H1 (cell line): ENCODE measurements around the gene RFXAP. TPM values are rescaled to one million over a fixed set of nuclear protein-coding genes. Genes with fewer than 3 reads are reported as not detected.

Experiments
- CTCF ChIA-PET: fragments of 300-600 bp; sonication (Branson Sonifier 250); formaldehyde crosslinking; loops from one replicate; lab custom pipeline; 2021; ENCODE audit not compliant: partially characterized antibody; lab: Charles Lee
- POLR2A ChIA-PET: fragments of 300-600 bp; sonication (Branson Sonifier 250); formaldehyde crosslinking; loops from one replicate; lab custom pipeline; 2021; ENCODE audit warnings: inconsistent platforms; ENCODE audit not compliant: partially characterized antibody; lab: Charles Lee
- DNase-seq, 2 experiments: peaks; one replicate each; pipeline versions ENCODE4 v3.0.0 to v3.0.0-alpha.2; 2010 to 2022; ENCODE audit warnings: low spot score in 2 of 2, low read depth in 1 of 2, mixed read lengths in 1 of 2
- FAIRE-seq: peaks from 2 replicates; lab custom pipeline; 2011; peaks lifted over from hg19 to GRCh38; lab: Jason Lieb, UNC
- H2AFZ ChIP-seq: 2 replicates; pipeline ENCODE4 v1.8.1; 2012; ENCODE audit warnings: low read length, inconsistent platforms
- H2AK5ac ChIP-seq: 2 replicates; pipeline ENCODE4 v1.6.1; 2013; ENCODE audit warnings: low read depth, low read length
- H2BK120ac ChIP-seq: replicated peaks from 2 replicates; pipeline ENCODE3; 2013; ENCODE audit warnings: low read depth, low read length, inconsistent platforms
- H2BK12ac ChIP-seq: 2 replicates; pipeline ENCODE4 v1.6.1; 2013; ENCODE audit warnings: low read depth, low read length
- H2BK15ac ChIP-seq: 2 replicates; pipeline ENCODE4 v1.6.1; 2013; ENCODE audit warnings: low read length
- H2BK20ac ChIP-seq: 2 replicates; pipeline ENCODE4 v1.6.1; 2013; ENCODE audit warnings: low read length
- H2BK5ac ChIP-seq: 2 replicates; pipeline ENCODE4 v1.6.1; 2013; ENCODE audit warnings: low read depth, low read length
- H3K14ac ChIP-seq: 2 replicates; pipeline ENCODE4 v1.6.1; 2013; ENCODE audit warnings: inconsistent platforms; ENCODE audit not compliant: insufficient read length
- H3K18ac ChIP-seq: 2 replicates; pipeline ENCODE4 v1.6.1; 2013; ENCODE audit warnings: low read length; ENCODE audit errors: extremely low read depth
- H3K23ac ChIP-seq: 2 replicates; pipeline ENCODE4 v1.6.1; 2013; ENCODE audit warnings: inconsistent platforms; ENCODE audit not compliant: insufficient read length
- H3K23me2 ChIP-seq: 2 replicates; pipeline ENCODE4 v1.6.1; 2013; ENCODE audit warnings: low read depth, low read length
- H3K27ac ChIP-seq: 2 replicates; pipeline ENCODE4 v1.6.1; 2011; ENCODE audit warnings: low read depth, low read length, inconsistent platforms
- H3K27me3 ChIP-seq, 4 experiments: replicated peaks in 1 of 4; 1 replicate in 1 of 4; 2 replicates in 3 of 4; pipeline versions ENCODE4 v1.6.1 to v1.8.1; 2011 to 2013; ENCODE audit warnings: low read length in 3 of 4, mild to moderate bottlenecking in 3 of 4, inconsistent platforms in 2 of 4, mixed read lengths in 2 of 4, moderate library complexity in 1 of 4; ENCODE audit not compliant: control insufficient read depth in 3 of 4, insufficient read depth in 3 of 4; ENCODE audit errors: extremely low read depth in 1 of 4
- H3K36me3 ChIP-seq, 4 experiments: 2 replicates each; pipeline versions ENCODE4 v1.6.1 to v1.8.1; 2011 to 2013; ENCODE audit warnings: mild to moderate bottlenecking in 4 of 4, low read length in 3 of 4, moderate library complexity in 2 of 4, control low read depth in 1 of 4, inconsistent platforms in 1 of 4; ENCODE audit not compliant: insufficient read depth in 4 of 4, control insufficient read depth in 2 of 4
- H3K4ac ChIP-seq: replicated peaks from 2 replicates; pipeline ENCODE3; 2013; ENCODE audit warnings: low read length, low read depth, mixed read lengths, inconsistent platforms; ENCODE audit not compliant: insufficient read length
- H3K4me1 ChIP-seq, 4 experiments: replicated peaks in 1 of 4; 1 replicate in 1 of 4; 2 replicates in 3 of 4; pipeline versions ENCODE4 v1.6.1 to v1.8.1; 2011 to 2013; ENCODE audit warnings: low read length in 3 of 4, inconsistent platforms in 2 of 4, mixed read lengths in 1 of 4; ENCODE audit not compliant: insufficient read depth in 4 of 4, control insufficient read depth in 3 of 4
- H3K4me2 ChIP-seq, 2 experiments: 2 replicates each; pipeline versions ENCODE4 v1.6.1 to v1.8.1; 2011 to 2013; ENCODE audit warnings: low read depth in 2 of 2, low read length in 2 of 2, control low read depth in 1 of 2, inconsistent platforms in 1 of 2, mild to moderate bottlenecking in 1 of 2; ENCODE audit not compliant: insufficient read depth in 1 of 2
- H3K4me3 ChIP-seq, 4 experiments: fragments of 200-600, 300-600 bp in 1 of 4; sonication (generic), shearing (Covaris generic), sonication (Bioruptor Twin) in 1 of 4; 2 replicates each; pipeline versions ENCODE4 v1.5.1 to v1.8.1; 2011 to 2016; ENCODE audit warnings: low read length in 4 of 4, low read depth in 3 of 4, control low read depth in 2 of 4, inconsistent platforms in 2 of 4, mild to moderate bottlenecking in 2 of 4, mixed read lengths in 1 of 4, moderate library complexity in 1 of 4; ENCODE audit not compliant: insufficient read depth in 2 of 4; ENCODE audit errors: extremely low read depth in 1 of 4
- H3K56ac ChIP-seq: replicated peaks from 2 replicates; pipeline ENCODE3; 2013; ENCODE audit warnings: low read depth, mild to moderate bottlenecking, mixed read lengths, low read length, inconsistent platforms; ENCODE audit not compliant: insufficient read length
- H3K79me1 ChIP-seq: 2 replicates; pipeline ENCODE4 v1.6.1; 2013; ENCODE audit warnings: low read depth, low read length, control low read depth
- H3K79me2 ChIP-seq, 2 experiments: 2 replicates each; pipeline versions ENCODE4 v1.6.1 to v1.8.1; 2012 to 2013; ENCODE audit warnings: low read length in 2 of 2, mild to moderate bottlenecking in 2 of 2, inconsistent platforms in 1 of 2; ENCODE audit not compliant: insufficient read depth in 2 of 2, control insufficient read depth in 1 of 2
- H3K9ac ChIP-seq, 4 experiments: replicated peaks in 1 of 4; 1 replicate in 1 of 4; 2 replicates in 3 of 4; pipeline versions ENCODE4 v1.6.1 to v1.8.1; 2011 to 2013; ENCODE audit warnings: low read depth in 3 of 4, low read length in 3 of 4, control low read depth in 2 of 4, mild to moderate bottlenecking in 2 of 4, moderate library complexity in 2 of 4, inconsistent platforms in 1 of 4; ENCODE audit errors: extremely low read depth in 1 of 4
- H3K9me3 ChIP-seq, 2 experiments: 2 replicates each; pipeline versions ENCODE4 v1.6.1 to v1.8.1; 2012 to 2013; ENCODE audit warnings: mild to moderate bottlenecking in 2 of 2, moderate library complexity in 2 of 2, control low read depth in 1 of 2, inconsistent platforms in 1 of 2, low read depth in 1 of 2, low read length in 1 of 2, mixed read lengths in 1 of 2; ENCODE audit not compliant: insufficient read depth in 2 of 2
- H4K20me1 ChIP-seq, 2 experiments: replicated peaks in 1 of 2; 2 replicates each; pipeline versions ENCODE3 to v1.8.1; 2011 to 2013; ENCODE audit warnings: inconsistent platforms in 2 of 2, low read length in 2 of 2, mild to moderate bottlenecking in 1 of 2; ENCODE audit not compliant: insufficient read depth in 2 of 2, control insufficient read depth in 1 of 2
- H4K5ac ChIP-seq: 2 replicates; pipeline ENCODE4 v1.6.1; 2013; ENCODE audit warnings: low read length, low read depth, mixed read lengths, inconsistent platforms; ENCODE audit not compliant: insufficient read length
- H4K8ac ChIP-seq: 2 replicates; pipeline ENCODE4 v1.8.0; 2013; ENCODE audit warnings: mild to moderate bottlenecking, moderate library complexity, low read length, inconsistent platforms; ENCODE audit not compliant: insufficient read depth; ENCODE audit errors: extremely low read depth
- H4K91ac ChIP-seq: replicated peaks from 2 replicates; pipeline ENCODE3; 2013; ENCODE audit warnings: low read length, mixed read lengths, inconsistent platforms; ENCODE audit not compliant: insufficient read length
- MAFK ChIP-seq: IDR thresholded peaks from 2 replicates; pipeline ENCODE4 v1.6.1; 2012; ENCODE audit warnings: low read depth, mild to moderate bottlenecking, improper control_type of control experiment, low read length
- WGBS, 2 experiments: shearing (Covaris generic) in 1 of 2; methylation state at CpG; one replicate each; pipeline versions ENCODE4 v1.1.6 to v1.1.7; 2013 to 2015; ENCODE audit warnings: low lambda C conversion rate in 2 of 2, mixed read lengths in 2 of 2, inconsistent platforms in 1 of 2, low coverage in 1 of 2, missing lambda C conversion rate in 1 of 2; ENCODE audit not compliant: insufficient replicate concordance in 2 of 2, insufficient coverage in 1 of 2, insufficient read length in 1 of 2; ENCODE audit errors: extremely low coverage in 1 of 2, missing lambda C conversion rate in 1 of 2; 5-methylcytosine and 5-hydroxymethylcytosine counted together
- polyA plus RNA-seq, 7 experiments: library from polyadenylated mRNA; depleted of rRNA in 3 of 7; stranded (reverse) in 5 of 7; unstranded in 2 of 7; fragments of >200 nt in 5 of 7; fragments of 200-250 nt in 2 of 7; gene quantifications; 1 replicate in 5 of 7; 2 replicates in 1 of 7; 4 replicates in 1 of 7; pipeline versions ENCODE4 v1.2.1 to v1.2.3, GENCODE V29; 2011 to 2013; ENCODE audit warnings: missing spikeins in 2 of 7, mixed read lengths in 2 of 7
- total RNA-seq: library from RNA; stranded (reverse); fragmentation: NEBNext Ultra II Directional; extraction: Animal tissue kit (Norgen Biotek cat#: 25700); gene quantifications from 2 replicates; pipeline ENCODE4 v1.2.1, GENCODE V29; 2021

The RFXAP gene
- total and polyA plus RNA-seq, 2 of the 8 experiments (the other 6 are each of a cell fraction or from before 2014, with no cell fraction given) = 5.2 to 11.5 TPM

GRCh38 chr13:36820222-36820621 is 1.2 kb downstream of the RFXAP start:
- H3K4me2 ChIP-seq = peak overlapping the region; percentile 93 to 97

More at GRCh38 chr13:36820222-36820621, 1.2 kb downstream of the RFXAP start:
- no peak for FAIRE-seq
- Histone ChIP-seq H4K8ac (no peak overlapping the region), H3K27me3 (no peaks in the 10 kb centered on the region)
- WGBS, 2 experiments = 83% methylated on average over 4 of the region's 4 CpGs; no CpG with 5 or more reads in 1 of the 2 experiments
- TF ChIP-seq MAFK = no peak
- TF ChIP-seq, all 59 proteins: peak for 0
- no peak overlapping the region for H4K5ac ChIP-seq
- peaks cover 0 to 9% (median 4%) of the 10 kb centered on the region in 4 experiments; a peak in 4 of 7 replicates for H3K4me1 ChIP-seq
- H4K91ac ChIP-seq = no peak overlapping the region
- H2AK5ac ChIP-seq = no peak overlapping the region
- no peak overlapping the region for H3K18ac ChIP-seq
- H3K36me3 ChIP-seq = no peaks in the 10 kb centered on the region
- H3K79me1 ChIP-seq = peaks cover 2% of the 10 kb centered on the region; the same call in 1 of the 2 replicates
- DNase-seq = no peak
- CTCF ChIA-PET = interaction anchor here (1.0 kb wide), 1 partner anchor 18 kb away, joined by 3 read pairs; no protein-coding TSS in a partner anchor
- no peak overlapping the region for H3K4ac ChIP-seq
- H3K9ac ChIP-seq = peak overlapping the region in 1 of 4 experiments; percentile 0; a peak in 1 of 7 replicates
- no peak overlapping the region for H3K23ac ChIP-seq
- no peak overlapping the region for H2AFZ ChIP-seq
- no peak overlapping the region for H2BK20ac ChIP-seq
- H3K79me2 ChIP-seq = peaks cover 0 to 18% of the 10 kb centered on the region in 2 experiments; a peak in 2 of 4 replicates
- H2BK120ac ChIP-seq = no peak overlapping the region
- POLR2A ChIA-PET = interaction anchor here (0.6 to 0.8 kb wide), 2 partner anchors 9 to 85 kb away, joined by 3 read pairs; no protein-coding TSS in a partner anchor
- no peak overlapping the region for H2BK5ac ChIP-seq
- H2BK15ac ChIP-seq = no peak overlapping the region
- no peaks in the 10 kb centered on the region for H3K9me3 ChIP-seq
- no peak overlapping the region for H3K27ac ChIP-seq
- no peak overlapping the region for H2BK12ac ChIP-seq
- H3K14ac ChIP-seq = no peak overlapping the region
- no peaks in the 10 kb centered on the region for H4K20me1 ChIP-seq
- no peak overlapping the region for H3K56ac ChIP-seq
- H3K4me3 ChIP-seq = peak overlapping the region in 2 of 4 experiments; percentile 71 to 75; a peak in 5 of 8 replicates
- peaks cover 9% of the 10 kb centered on the region for H3K23me2 ChIP-seq
